ENCODE results near the gene MRPL49.
A peak's percentile ranks its signal among the peaks of the same experiment; 100 is the strongest.
"Not testable (repeated sequence)": the region's sequence is repeated elsewhere in the genome, so short reads cannot be mapped to it uniquely, and the experiment has no call there.

The MRPL49 gene

DNA sequence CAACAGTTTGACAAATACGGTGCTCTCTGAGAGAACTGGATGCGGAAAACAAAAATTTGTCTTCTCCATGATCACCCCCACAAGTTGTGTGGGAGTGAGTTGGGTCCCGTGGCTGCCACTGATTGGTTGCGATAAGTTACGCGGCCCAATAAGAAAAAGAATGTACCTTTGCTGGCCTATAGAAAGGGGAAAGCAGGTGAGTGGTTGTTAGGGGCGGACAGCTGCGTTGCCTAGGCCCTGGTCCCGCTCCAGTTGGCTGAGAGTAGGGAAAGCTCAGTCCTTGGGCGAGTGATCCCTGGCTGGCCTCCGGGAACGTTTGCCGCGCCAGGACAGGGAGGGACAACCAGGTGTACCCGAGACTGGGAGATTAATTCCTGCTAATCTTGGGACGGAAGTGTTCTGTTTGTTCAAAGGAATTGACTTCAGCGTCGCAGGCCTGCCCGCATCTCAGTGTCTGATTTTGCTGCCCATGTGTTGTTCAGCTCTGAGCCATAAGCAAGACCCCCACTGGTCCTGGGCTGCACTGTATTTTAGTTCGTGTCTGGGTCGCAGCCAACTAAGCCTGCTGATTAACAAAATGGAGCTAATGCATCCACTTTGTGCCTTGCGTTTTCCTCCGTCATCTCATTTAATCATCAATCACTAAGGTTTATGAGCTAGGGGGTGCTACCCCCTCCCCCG is 13.0 kb downstream of the MRPL49 start:
- DNase-seq = peak; percentile 94

DNA sequence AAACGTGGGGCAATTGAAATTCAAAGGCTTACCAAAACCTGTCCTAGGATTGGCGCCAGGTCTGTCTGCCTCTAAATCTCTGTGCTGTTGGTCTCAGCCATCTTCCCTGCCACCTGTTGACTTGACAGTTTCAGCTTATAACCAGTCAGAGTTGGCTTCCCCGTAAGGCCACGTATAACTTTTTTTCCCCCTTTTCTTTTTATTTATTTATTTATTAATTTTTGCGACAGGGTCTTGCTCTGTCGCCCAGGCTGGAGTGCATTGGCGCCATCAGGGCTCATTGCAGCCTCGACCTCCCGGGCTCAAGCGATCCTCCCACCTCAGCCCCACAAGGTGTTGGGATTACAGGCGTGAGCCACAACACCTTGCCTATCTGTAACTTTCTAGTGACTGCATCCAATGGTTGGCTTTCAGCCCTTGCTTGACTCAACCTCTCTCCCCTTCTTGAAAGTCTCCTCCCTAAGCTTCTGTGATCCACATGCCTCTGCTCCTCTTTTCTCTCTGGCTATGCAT is 13.6 kb downstream of the MRPL49 start:
- DNase-seq = no peak

DNA sequence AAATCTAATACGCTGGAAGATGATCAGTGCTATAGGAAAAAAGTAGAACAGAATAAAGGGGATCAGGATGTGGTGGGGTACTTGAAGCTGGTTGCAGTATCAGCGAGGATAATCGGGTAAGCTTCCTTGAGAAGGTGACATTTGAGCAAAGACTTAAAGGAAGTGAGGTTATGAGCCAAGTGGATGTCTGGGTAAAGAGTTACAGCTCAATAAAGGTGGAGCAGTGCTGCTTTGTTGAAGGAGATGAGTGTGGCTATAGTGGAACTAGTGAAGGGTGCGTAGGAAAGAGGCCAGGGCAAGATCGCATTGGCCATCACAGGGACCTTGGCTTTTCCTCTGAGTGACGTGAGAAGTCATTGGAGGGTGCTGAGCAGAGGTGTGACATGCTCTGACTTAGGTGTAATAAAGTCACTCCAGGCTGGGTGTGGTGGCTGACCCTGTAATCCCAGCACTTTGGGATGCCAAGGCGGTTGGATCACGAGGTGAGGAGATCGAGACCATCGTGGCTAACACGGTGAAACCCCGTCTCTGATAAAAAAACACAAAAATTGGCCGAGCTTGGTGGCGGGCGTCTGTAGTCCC is 14.5 kb downstream of the MRPL49 start:
- DNase-seq = no peak

GRCh38 chr11:65141896-65142494 is 19.9 kb downstream of the MRPL49 start:
- no peak for DNase-seq

DNA sequence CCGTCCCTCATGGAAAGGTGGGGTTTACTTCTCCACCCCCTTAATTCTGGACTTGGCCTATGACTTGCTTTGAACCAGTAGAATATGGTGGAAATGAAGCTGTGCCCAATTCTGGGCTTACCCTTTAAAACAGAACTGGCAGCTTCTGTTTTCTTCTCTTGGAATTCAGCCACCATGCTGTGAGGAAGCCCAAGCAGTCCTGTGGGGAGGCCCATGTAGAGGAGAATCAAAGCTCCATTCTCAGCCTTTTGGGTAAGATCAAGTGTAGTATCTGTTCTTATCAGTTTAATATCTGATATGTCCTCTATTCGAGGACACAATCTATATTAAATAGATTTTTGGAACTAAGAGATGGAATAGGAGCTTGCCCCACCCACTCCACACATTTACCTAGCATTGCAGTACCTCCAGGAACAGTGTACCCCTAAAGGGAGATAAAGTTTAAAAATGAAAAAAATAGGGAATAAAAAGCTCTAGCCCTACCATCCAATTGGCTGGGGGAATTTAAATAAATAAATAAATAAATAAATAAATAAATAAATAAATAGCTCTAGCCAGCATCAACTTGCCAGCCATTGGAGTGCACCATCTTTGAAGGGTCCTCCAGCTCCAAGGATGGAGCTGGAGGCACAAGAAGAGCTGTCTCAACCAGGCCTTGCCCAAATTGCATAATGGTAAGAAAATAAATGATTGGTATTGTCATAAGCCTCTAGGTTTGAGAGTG is 25.4 kb downstream of the MRPL49 start:
- DNase-seq = no peak

- DNase-seq = no peak
Observed at GRCh38 chr11:65148657-65149056, 26.5 kb downstream of the MRPL49 start.

DNA sequence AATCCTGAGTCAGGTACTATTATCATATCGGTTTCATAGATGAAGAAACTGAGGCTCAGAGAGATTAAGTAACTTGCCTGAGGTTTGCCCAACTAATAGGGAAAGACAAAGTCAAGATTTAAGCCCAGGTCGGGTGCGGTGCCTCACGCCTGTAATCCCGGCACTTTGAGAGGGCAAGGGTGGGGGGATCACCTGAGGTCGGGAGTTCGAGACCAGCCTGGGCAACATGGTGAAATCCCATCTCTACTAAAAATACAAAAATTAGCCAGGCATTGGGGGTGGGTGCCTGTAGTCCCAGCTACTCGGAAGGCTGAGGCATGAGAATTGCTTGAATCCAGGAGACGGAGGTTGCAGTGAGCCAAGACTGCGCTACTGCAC is 28.0 kb downstream of the MRPL49 start:
- not testable (repeated sequence) for DNase-seq

DNA sequence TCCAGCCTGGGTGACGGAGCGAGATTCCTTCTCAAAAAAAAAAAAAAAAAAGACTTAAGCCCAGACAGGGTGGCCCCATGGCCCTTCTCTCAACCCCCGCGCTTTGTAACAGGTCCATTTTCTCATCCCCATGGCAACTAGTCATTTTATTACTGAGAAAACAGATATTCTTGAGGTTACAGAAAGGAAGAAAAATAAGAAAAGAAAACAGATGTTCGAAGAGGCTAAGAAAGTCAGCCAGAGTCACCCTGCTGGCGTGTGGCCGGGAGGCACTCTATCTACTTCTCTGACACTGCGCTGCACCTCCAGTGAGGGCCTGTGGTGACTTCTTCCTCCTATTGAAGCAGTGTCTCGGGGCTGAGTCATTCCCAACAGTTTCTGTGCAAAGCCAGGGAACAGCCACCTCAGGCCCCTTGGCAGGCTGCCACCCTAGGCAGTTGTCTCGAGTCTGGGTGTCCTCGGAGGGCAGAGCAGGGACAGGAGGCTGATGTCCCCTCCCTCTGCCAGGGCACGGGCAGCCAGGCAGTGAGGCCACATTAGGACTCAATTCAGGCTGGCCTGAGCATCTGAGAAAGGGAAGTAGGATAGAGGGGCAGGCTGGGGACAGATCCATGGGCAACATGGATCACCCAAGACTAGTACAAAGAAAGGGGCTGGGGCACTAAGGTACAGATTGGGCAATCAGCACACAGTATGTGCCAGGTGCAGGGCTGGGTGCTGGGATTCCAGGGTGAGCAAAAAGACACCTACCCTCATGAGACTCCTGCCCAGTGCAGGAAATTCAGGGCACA is 28.6 kb downstream of the MRPL49 start:
- DNase-seq = peak; percentile 43

DNA sequence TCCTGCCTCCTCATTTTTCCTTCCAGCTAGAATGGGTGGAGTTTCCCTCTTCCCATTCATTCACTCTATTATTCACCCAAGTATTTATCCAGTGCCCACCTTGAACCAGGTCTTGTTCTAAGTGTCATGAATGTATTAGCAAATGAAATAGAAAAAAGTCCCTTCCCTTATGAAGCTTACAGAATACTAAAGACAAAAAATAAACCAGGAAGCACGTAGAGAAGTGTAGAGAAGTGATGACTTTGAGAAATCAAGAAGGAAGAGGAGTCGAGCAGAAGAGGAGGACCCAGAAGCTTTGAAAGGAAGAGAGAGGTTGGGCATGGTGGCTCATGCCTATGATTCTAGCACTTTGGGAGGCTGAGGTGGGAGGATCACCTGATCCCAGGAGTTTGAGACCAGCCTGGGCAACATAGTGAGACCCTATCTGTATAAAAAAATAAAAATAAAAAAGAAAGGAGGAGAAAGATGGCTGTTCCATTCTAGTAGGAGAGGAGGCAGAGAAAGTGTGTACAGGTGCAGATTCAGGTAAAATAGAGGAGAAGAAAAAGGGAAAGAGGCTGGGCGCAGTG is 29.3 kb downstream of the MRPL49 start:
- DNase-seq = no peak

- no peak for DNase-seq
Observed at GRCh38 chr11:65152122-65152521, 30.0 kb downstream of the MRPL49 start.

- DNase-seq = no peak
Observed at GRCh38 chr11:65156256-65156655, 34.1 kb downstream of the MRPL49 start.

GRCh38 chr11:65156926-65157325 is 34.8 kb downstream of the MRPL49 start:
- no peak for DNase-seq

GRCh38 chr11:65157336-65157735 is 35.2 kb downstream of the MRPL49 start:
- no peak for DNase-seq

- DNase-seq = no peak
Observed at GRCh38 chr11:65159012-65159411, 36.9 kb downstream of the MRPL49 start.

DNA sequence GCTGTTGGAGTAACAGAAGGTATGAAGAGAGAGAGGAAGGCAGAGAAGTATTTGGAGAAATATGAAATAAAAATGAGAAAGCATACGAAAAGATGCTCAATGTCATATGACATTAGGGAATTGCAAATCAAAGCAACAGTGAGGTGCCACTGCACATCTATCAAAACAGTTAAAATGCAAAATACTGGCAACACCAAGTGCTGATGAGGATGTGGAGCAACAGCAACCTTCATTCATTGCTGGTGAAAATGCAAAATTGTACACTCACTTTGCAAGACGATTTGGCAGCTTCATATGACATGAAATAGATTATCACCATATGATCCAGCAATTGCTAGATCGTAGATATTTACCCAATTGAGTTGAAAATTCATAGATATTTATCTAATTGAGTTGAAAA is 38.5 kb downstream of the MRPL49 start:
- no peak for DNase-seq

DNA sequence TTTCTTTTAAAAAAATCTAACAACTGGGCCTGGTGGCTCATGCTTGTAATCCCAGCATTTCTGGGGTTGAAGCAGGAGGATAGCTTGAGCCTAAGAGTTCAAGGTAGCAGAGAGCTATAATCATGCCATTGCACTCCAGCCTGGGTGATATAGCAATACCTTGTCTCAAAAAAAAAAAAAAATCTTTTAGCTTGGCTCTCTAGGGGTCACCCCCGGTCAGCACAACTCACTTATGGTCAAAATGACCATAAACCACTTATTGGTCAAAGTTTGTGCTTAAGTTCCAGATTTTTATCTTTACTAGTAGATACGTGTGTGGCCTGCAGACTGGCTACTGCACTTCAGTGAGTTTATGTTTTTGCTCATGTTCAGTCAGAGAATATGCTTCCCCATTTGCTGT is 41.6 kb downstream of the MRPL49 start:
- DNase-seq = no peak

- DNase-seq = no peak
Observed at GRCh38 chr11:65165410-65166317, 43.5 kb downstream of the MRPL49 start.

- DNase-seq = no peak
Observed at GRCh38 chr11:65166893-65167292, 44.8 kb downstream of the MRPL49 start.

- no peak for DNase-seq
Observed at GRCh38 chr11:65167656-65168055, 45.5 kb downstream of the MRPL49 start.

- DNase-seq = no peak
Observed at GRCh38 chr11:65169164-65169641, 47.1 kb downstream of the MRPL49 start.

DNA sequence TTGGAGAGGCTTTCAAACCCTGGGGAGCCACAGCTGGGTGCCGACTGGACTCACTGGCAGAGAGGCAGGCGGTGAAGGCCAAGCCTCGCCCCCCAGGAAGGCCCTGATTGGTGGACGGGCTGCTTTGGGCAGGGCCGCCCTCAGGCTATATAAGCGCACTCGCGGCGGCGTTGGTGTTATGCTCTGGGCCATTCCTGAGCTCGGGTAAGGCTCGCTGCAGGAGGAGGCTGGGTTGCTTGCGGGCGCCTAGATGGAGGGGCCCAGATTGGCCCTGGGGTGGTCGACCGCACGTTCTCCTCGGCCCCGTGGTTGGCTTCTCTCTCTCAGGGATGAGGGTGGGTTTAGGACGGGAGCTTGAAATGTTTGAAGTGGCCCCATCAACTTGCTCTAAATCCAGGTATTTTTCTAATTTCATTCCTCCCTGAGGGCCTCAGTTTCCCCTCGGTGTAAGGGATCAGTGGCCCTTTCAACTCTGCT is 48.0 kb downstream of the MRPL49 start, which contains the start of gene SPDYC:
SPDYC (plus strand) TSS at position 176 of the 477 bp plus-strand sequence. CDS start 1,125 bp downstream, outside the sequence.
- DNase-seq = no peak

Measured in activated CD4-positive, alpha-beta T cell treated with anti-CD3 and anti-CD28 coated beads, Interleukin-10, Interleukin-2, amounts not matched to agents 100 ng/mL and 50 ng/mL, durations not matched to agents 16 hours and 8 hours (primary cell).